Fibroblast of villous mesenchyme (primary cell): ENCODE measurements around the gene SMNDC1. TPM values are rescaled to one million over a fixed set of nuclear protein-coding genes. Genes with fewer than 3 reads are reported as not detected.
"Not testable (repeated sequence)": the region's sequence is repeated elsewhere in the genome, so short reads cannot be mapped to it uniquely, and the experiment has no call there.

Experiments
- DNase-seq: peaks from one replicate; pipeline ENCODE4 v3.0.0-alpha.2; 2010; ENCODE audit warnings: low read depth
- H3K4me3 ChIP-seq: 2 replicates; pipeline ENCODE4 v1.5.1; 2011; ENCODE audit warnings: low read depth, mild to moderate bottlenecking, low read length
- total RNA-seq: library from RNA; depleted of rRNA; stranded (reverse); fragments of >200 nt; gene quantifications from 2 replicates; pipeline ENCODE4 v1.2.3, GENCODE V29; 2012
- TF ChIP-seq, protein P1 (sequence below): IDR thresholded peaks from 2 replicates; pipeline ENCODE4 v1.5.1; 2012; ENCODE audit warnings: low read depth, mild to moderate bottlenecking, low read length; ENCODE audit not compliant: insufficient read depth

SMNDC1 gene
- total RNA-seq, 1 donor, result 11.7 TPM

GRCh38 chr10:110340122-110340521, 35.4 kb upstream of the SMNDC1 start:
- TF ChIP-seq, protein P1, sequence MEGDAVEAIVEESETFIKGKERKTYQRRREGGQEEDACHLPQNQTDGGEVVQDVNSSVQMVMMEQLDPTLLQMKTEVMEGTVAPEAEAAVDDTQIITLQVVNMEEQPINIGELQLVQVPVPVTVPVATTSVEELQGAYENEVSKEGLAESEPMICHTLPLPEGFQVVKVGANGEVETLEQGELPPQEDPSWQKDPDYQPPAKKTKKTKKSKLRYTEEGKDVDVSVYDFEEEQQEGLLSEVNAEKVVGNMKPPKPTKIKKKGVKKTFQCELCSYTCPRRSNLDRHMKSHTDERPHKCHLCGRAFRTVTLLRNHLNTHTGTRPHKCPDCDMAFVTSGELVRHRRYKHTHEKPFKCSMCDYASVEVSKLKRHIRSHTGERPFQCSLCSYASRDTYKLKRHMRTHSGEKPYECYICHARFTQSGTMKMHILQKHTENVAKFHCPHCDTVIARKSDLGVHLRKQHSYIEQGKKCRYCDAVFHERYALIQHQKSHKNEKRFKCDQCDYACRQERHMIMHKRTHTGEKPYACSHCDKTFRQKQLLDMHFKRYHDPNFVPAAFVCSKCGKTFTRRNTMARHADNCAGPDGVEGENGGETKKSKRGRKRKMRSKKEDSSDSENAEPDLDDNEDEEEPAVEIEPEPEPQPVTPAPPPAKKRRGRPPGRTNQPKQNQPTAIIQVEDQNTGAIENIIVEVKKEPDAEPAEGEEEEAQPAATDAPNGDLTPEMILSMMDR, result no peak
- H3K4me3 ChIP-seq, result no peak overlapping the region
- no peak for DNase-seq

- TF ChIP-seq, protein P1, result no peak
- no peak overlapping the region for H3K4me3 ChIP-seq
- DNase-seq, result no peak
These were observed 33.2 kb upstream of the SMNDC1 start for GRCh38 chr10:110337906-110338305.

- TF ChIP-seq, protein P1, result no peak
- no peak for DNase-seq
- no peak overlapping the region for H3K4me3 ChIP-seq
These were observed 32.7 kb upstream of the SMNDC1 start for GRCh38 chr10:110337401-110337800.

GRCh38 chr10:110336111-110336721, 31.5 kb upstream of the SMNDC1 start:
- peak; percentile 91 for DNase-seq
- no peak overlapping the region for H3K4me3 ChIP-seq
- TF ChIP-seq, protein P1, result peak; percentile 25

DNA sequence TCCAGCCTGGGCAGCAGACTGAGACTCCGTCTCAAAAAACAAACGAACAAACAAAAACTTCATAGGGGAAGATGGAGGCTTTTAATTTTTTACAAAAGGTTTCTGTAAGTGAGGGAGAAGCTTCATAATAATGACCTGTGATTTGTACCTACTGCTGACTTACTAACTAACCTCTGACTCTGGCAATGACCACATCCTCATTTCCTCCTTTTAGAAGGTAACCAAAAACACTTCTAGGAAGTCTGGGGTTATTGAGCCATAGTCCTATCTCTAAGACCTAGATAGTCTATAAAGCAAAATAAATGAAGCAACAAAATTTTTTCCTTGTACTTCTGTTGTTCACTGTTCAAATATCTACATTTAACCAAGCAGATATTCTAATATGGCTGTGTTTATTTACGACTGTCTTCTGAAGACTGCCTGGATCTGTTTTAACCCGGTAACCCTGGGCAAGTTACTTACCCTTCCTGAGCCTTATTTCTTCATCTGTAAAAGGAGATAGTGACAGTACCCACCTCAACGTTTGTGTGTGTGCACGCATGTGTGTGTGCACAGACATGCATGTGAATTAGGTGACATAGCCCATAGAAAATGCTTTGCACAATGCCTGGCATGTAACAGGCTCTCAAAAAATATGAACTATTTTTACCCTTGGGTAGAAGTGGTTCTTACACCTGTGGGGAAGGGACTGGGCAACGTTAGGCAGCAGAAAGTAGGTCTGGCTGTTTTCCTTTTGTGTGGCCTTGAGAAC, 30.8 kb upstream of the SMNDC1 start:
- TF ChIP-seq, protein P1, result no peak
- H3K4me3 ChIP-seq, result no peak overlapping the region
- DNase-seq, result no peak

- no peak for DNase-seq
- H3K4me3 ChIP-seq, result no peak overlapping the region
- TF ChIP-seq, protein P1, result no peak
These were observed 29.4 kb upstream of the SMNDC1 start for GRCh38 chr10:110334061-110334656.

DNA sequence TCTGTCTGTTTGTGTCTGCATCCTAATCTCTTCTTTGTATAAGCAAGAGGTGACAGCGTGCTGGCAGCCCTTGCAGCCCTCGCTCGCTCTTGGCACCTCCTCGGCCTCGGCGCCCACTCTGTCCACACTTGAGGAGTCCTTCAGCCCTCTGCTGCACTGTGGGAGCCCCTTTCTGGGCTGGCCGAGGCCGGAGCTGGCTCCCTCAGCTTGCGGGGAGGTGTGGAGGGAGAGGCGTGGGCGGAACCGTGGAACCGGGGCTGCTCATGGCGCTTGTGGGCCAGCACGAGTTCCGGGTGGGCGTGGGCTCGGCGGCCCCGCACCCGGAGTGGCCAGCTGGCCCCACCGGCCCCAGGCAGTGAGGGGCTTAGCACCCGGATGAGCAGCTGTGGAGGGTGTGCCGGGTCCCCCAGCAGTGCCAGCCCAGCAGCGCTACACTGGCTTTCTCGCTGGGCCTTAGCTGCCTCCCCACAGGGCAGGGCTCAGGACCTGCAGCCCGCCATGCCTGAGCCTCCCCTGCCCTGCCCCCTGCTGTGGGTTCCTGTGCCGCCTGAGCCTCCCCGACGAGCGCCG, 26.6 kb upstream of the SMNDC1 start:
- DNase-seq, H3K4me3 ChIP-seq: not testable (repeated sequence)
